ENCODE results near the gene CACTIN. TPM values are rescaled to one million over a fixed set of nuclear protein-coding genes. Genes with fewer than 3 reads are reported as not detected.
"Not testable (repeated sequence)": the region's sequence is repeated elsewhere in the genome, so short reads cannot be mapped to it uniquely, and the experiment has no call there.

Gene CACTIN
- total and polyA plus RNA-seq, 4 donors = 16.7 to 23.4 (median 18.7) TPM

DNA sequence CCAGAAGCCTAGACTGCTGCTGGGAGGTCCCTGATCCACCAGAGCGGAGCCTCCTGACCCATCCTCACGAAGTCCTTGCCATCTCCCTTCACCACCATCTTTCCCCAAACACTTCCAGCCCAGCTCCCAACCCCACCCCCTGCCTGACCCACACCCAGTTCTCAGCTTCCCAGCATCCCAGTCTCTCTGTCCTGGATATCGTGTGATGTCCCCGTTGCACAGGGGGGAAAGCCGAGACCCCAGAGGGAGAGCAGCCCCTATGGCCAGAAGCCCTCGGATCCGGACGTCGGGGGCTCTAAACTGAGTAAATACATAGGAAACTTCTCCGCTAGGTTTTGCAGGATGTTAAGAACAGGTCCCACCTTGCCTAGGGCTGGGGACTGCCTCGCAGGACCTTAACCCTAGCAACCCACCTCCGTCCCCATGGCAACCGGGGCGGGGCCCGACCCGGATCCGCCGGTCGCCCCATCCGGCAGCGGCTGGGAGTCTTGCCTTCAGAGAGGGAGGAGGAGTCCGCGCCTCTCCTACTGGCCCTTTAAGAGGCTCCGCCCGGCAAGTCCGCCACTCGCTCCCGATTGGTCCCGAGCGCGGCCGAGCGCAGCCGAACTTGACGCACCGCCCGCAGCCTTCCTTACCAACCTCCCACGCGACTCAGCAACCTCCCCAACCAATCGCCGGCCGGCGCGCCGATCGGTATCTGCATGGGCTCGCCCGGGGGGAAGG lies 54.3 kb downstream of the CACTIN start:
- Histone ChIP-seq H3K9me3 (ENCODE audit: control insufficient read depth in 4 of 4, insufficient read depth in 3 of 4, low read length in 3 of 4) (no peaks in the 10 kb centered on the region), H3K9ac (ENCODE audit: insufficient read depth in 1 of 2, low read length in 2 of 2) (peak overlapping the region; percentile 41 to 70), H3K4me1 (ENCODE audit: control insufficient read depth in 5 of 5, insufficient read depth in 5 of 5, low read length in 5 of 5) (peaks cover 0 to 18% (median 8%) of the 10 kb centered on the region in 5 donors), H3K27me3 (ENCODE audit: control insufficient read depth in 3 of 3, insufficient read depth in 3 of 3, low read length in 2 of 3) (no peaks in the 10 kb centered on the region), H3K4me3 (no peak overlapping the region), H3K27ac (ENCODE audit: low read depth in 1 of 2, low read length in 1 of 2) (peak overlapping the region in 1 of 2 donors; percentile 13), H3K36me3 (ENCODE audit: control insufficient read depth in 4 of 4, insufficient read depth in 4 of 4, low read length in 4 of 4) (peaks cover 0 to 8% (median 5%) of the 10 kb centered on the region in 4 donors)
- no peak for TF ChIP-seq CTCF (IDR thresholded peaks at IDR 0.05; ENCODE audit: control extremely low read depth, extremely low read depth)
- peak; percentile 100 for DNase-seq
- 2 to 3% methylated on average over 47 to 48 of the region's 48 CpGs for whole genome bisulfite sequencing, 2 donors
- ATAC-seq (ENCODE audit: insufficient read depth, low FRiP score) = peak; percentile 94

DNA sequence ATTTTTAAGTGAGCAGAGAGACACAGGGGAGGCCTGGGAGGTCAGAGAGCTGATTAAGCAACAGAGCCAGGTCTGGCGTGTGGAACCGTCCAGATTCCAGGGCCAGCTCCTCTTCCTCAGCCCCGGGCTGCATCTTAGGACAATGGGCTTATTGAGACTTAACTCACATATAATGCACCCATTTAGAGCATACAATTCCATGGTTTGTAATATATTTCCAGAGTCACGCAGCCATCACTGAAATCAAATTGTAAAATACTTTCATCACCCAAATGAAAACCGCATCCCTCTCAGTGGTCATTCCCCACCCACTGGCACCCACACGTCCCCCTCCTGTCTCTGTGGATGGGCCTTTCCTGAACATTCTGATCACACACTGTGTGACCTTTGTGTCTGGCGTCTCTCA lies 56.0 kb downstream of the CACTIN start:
- no peak overlapping the region for H3K27ac ChIP-seq (ENCODE audit: low read depth in 1 of 2, low read length in 1 of 2)
- H3K36me3 ChIP-seq (ENCODE audit: control insufficient read depth in 4 of 4, insufficient read depth in 4 of 4, low read length in 4 of 4) = peaks cover 0 to 6% (median 4%) of the 10 kb centered on the region in 4 donors
- H3K9ac ChIP-seq (ENCODE audit: insufficient read depth in 1 of 2, low read length in 2 of 2) = no peak overlapping the region
- no peak for ATAC-seq (ENCODE audit: insufficient read depth, low FRiP score)
- peaks cover 0 to 7% (median 0%) of the 10 kb centered on the region in 5 donors for H3K4me1 ChIP-seq (ENCODE audit: control insufficient read depth in 5 of 5, insufficient read depth in 5 of 5, low read length in 5 of 5)
- H3K27me3 ChIP-seq (ENCODE audit: control insufficient read depth in 3 of 3, insufficient read depth in 3 of 3, low read length in 2 of 3) = no peaks in the 10 kb centered on the region
- TF ChIP-seq CTCF (IDR thresholded peaks at IDR 0.05; ENCODE audit: control extremely low read depth, extremely low read depth) = no peak
- H3K9me3 ChIP-seq (ENCODE audit: control insufficient read depth in 4 of 4, insufficient read depth in 3 of 4, low read length in 3 of 4) = no peaks in the 10 kb centered on the region
- 78 to 83% methylated on average over 7 of the region's 7 CpGs for WGBS, 2 donors
- no peak overlapping the region for H3K4me3 ChIP-seq
- DNase-seq = no peak

DNA sequence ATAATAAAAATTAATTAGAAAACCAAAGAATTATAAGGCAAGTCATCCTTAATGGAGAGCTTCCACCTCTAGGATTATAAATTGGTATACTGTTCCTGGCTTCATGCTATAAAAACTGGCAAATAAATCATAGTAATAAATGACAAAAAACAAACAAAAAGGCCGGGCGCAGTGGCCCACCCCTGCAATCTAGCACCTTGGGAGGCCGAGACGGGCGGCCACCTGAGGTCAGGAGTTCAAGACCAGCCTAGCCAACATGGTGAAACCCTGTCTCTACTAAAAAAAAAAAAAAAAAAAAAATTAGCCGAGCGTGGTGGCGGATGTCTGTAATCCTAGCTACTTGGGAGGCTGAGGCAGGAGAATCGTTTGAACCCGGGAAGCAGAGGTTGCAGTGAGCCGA lies 56.5 kb downstream of the CACTIN start:
- not testable (repeated sequence) for H3K27me3 ChIP-seq (ENCODE audit: control insufficient read depth in 3 of 3, insufficient read depth in 3 of 3, low read length in 2 of 3); H3K36me3 ChIP-seq (ENCODE audit: control insufficient read depth in 4 of 4, insufficient read depth in 4 of 4, low read length in 4 of 4); DNase-seq; H3K27ac ChIP-seq (ENCODE audit: low read depth in 1 of 2, low read length in 1 of 2); H3K9ac ChIP-seq (ENCODE audit: insufficient read depth in 1 of 2, low read length in 2 of 2); H3K4me3 ChIP-seq; H3K4me1 ChIP-seq (ENCODE audit: control insufficient read depth in 5 of 5, insufficient read depth in 5 of 5, low read length in 5 of 5); H3K9me3 ChIP-seq (ENCODE audit: control insufficient read depth in 4 of 4, insufficient read depth in 3 of 4, low read length in 3 of 4); ATAC-seq (ENCODE audit: insufficient read depth, low FRiP score)
- 87 to 92% methylated on average over 11 of the region's 11 CpGs for WGBS, 2 donors

DNA sequence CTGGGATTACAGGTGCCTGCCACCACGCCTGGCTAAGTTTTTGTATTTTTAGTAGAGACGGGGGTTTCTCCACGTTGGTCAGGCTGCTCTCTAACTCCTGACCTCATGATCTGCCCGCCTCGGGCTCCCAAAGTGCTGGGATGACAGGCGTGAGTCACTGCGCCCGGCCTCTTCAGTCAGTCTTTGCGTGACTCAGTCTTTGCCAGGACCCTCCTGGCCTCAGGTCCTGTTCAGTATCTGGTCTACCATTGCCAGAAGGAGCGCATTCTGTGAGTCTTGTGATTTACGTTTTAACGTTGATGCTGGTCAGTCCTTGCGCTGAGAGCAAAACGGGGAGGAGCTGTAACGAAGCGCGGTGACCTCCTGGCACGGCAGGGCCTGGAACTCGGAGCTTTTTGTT lies 61.5 kb downstream of the CACTIN start:
- no peaks in the 10 kb centered on the region for H3K27me3 ChIP-seq (ENCODE audit: control insufficient read depth in 3 of 3, insufficient read depth in 3 of 3, low read length in 2 of 3)
- H3K4me1 ChIP-seq (ENCODE audit: control insufficient read depth in 5 of 5, insufficient read depth in 5 of 5, low read length in 5 of 5) = no peaks in the 10 kb centered on the region
- H3K27ac ChIP-seq (ENCODE audit: low read depth in 1 of 2, low read length in 1 of 2) = no peak overlapping the region
- DNase-seq = no peak
- no peaks in the 10 kb centered on the region for H3K9me3 ChIP-seq (ENCODE audit: control insufficient read depth in 4 of 4, insufficient read depth in 3 of 4, low read length in 3 of 4)
- WGBS, 2 donors = 86 to 92% methylated on average over 19 of the region's 19 CpGs
- no peak for ATAC-seq (ENCODE audit: insufficient read depth, low FRiP score)
- H3K36me3 ChIP-seq (ENCODE audit: control insufficient read depth in 4 of 4, insufficient read depth in 4 of 4, low read length in 4 of 4) = no peaks in the 10 kb centered on the region
- no peak overlapping the region for H3K4me3 ChIP-seq
- no peak overlapping the region for H3K9ac ChIP-seq (ENCODE audit: insufficient read depth in 1 of 2, low read length in 2 of 2)
- no peak for TF ChIP-seq CTCF (IDR thresholded peaks at IDR 0.05; ENCODE audit: control extremely low read depth, extremely low read depth)
